GM12878 (cell line): Measurements from ENCODE around the gene SERPINE3.

Source experiments
- ATF2 ChIP-seq: IDR thresholded peaks from 2 replicates; pipeline ENCODE4 v1.6.1; 2012; ENCODE audit warnings: low read length, inconsistent platforms
- BHLHE40 ChIP-seq, 2 experiments: fragments of 450-650 bp in 1 of 2; IDR thresholded peaks; 2 replicates each; pipeline ENCODE4 v1.6.1; 2011 to 2017; ENCODE audit warnings: low read depth in 2 of 2, borderline replicate concordance in 1 of 2, improper control_type of control experiment in 1 of 2, low read length in 1 of 2, mild to moderate bottlenecking in 1 of 2
- CBX5 ChIP-seq: sonication (generic); IDR thresholded peaks from 2 replicates; pipeline ENCODE4 v1.6.1; 2016; ENCODE audit warnings: low read depth, moderate library complexity, mild to moderate bottlenecking, inconsistent platforms
- CTCF ChIP-seq, 3 experiments: IDR thresholded peaks in 2 of 3; conservative IDR thresholded peaks in 1 of 3; 2 replicates each; pipeline ENCODE4 v1.5.1; 2011; ENCODE audit warnings: low read depth in 3 of 3, low read length in 3 of 3, mild to moderate bottlenecking in 3 of 3, control low read depth in 2 of 3, moderate library complexity in 2 of 3, inconsistent platforms in 1 of 3, mixed read lengths in 1 of 3; ENCODE audit not compliant: control insufficient read depth in 2 of 3, insufficient read depth in 1 of 3; ENCODE audit errors: extremely low read depth in 1 of 3
- EGR1 ChIP-seq, 2 experiments: IDR thresholded peaks; 1 replicate in 1 of 2; 2 replicates in 1 of 2; pipeline ENCODE4 v1.6.1; 2011 to 2012; ENCODE audit warnings: low read depth in 2 of 2, low read length in 2 of 2, borderline replicate concordance in 1 of 2, mild to moderate bottlenecking in 1 of 2, moderate library complexity in 1 of 2
- EP300 ChIP-seq, 2 experiments: fragments of 150-350 bp in 1 of 2; IDR thresholded peaks; 2 replicates each; pipeline ENCODE4 v1.6.1; 2011 to 2012; ENCODE audit warnings: low read depth in 2 of 2, low read length in 2 of 2, borderline replicate concordance in 1 of 2, improper control_type of control experiment in 1 of 2, inconsistent platforms in 1 of 2; ENCODE audit not compliant: control insufficient read depth in 1 of 2
- FOS ChIP-seq: IDR thresholded peaks from 3 replicates; pipeline ENCODE4 v1.6.1; 2011; ENCODE audit warnings: borderline replicate concordance; ENCODE audit not compliant: insufficient read length; ENCODE audit errors: extremely low read depth
- NFIC ChIP-seq: IDR thresholded peaks from 2 replicates; pipeline ENCODE4 v1.6.1; 2012; ENCODE audit warnings: low read depth, mild to moderate bottlenecking, inconsistent platforms, low read length, moderate library complexity
- NRF1 ChIP-seq: conservative IDR thresholded peaks from 2 replicates; pipeline ENCODE4 v1.6.1; 2011; ENCODE audit warnings: mild to moderate bottlenecking, low read depth, low read length, improper control_type of control experiment
- POLR2AphosphoS5 ChIP-seq: IDR thresholded peaks from 2 replicates; pipeline ENCODE4 v1.6.1; 2011; ENCODE audit warnings: mild to moderate bottlenecking, low read length, inconsistent platforms
- RAD21 ChIP-seq: IDR thresholded peaks from 2 replicates; pipeline ENCODE4 v1.6.1; 2011; ENCODE audit warnings: mild to moderate bottlenecking, low read depth, low read length, moderate library complexity; ENCODE audit not compliant: insufficient read depth
- SMC3 ChIP-seq: IDR thresholded peaks from 2 replicates; pipeline ENCODE4 v1.6.1; 2011; ENCODE audit warnings: low read length, improper control_type of control experiment, borderline replicate concordance
- YY1 ChIP-seq: IDR thresholded peaks from 2 replicates; pipeline ENCODE4 v1.6.1; 2011; ENCODE audit warnings: low read depth, mild to moderate bottlenecking, low read length
- TF ChIP-seq, protein P1 (sequence below): fragments of 450-650 bp; conservative IDR thresholded peaks from 2 replicates; pipeline ENCODE4 v1.6.1; 2017; ENCODE audit warnings: mild to moderate bottlenecking, moderate library complexity

- TF ChIP-seq YY1 (no peak), EGR1 (IDR thresholded peaks at IDR 0.05; ENCODE audit: borderline replicate concordance in 1 of 2, low read depth in 2 of 2, low read length in 2 of 2) (no peak), RAD21 (no peak), CBX5 (no peak), CTCF (IDR thresholded peaks at IDR 0.05 in 2 of 3, conservative IDR thresholded peaks at IDR 0.05 in 1 of 3; ENCODE audit: control insufficient read depth in 2 of 3, extremely low read depth in 1 of 3, insufficient read depth in 1 of 3, low read depth in 3 of 3, low read length in 3 of 3) (no peak), NFIC (no peak), NRF1 (no peak), POLR2AphosphoS5 (no peak), EP300 (IDR thresholded peaks at IDR 0.05; ENCODE audit: borderline replicate concordance in 1 of 2, control insufficient read depth in 1 of 2, low read depth in 2 of 2, low read length in 2 of 2) (no peak), FOS (no peak), ATF2 (no peak), BHLHE40 (IDR thresholded peaks at IDR 0.05; ENCODE audit: borderline replicate concordance in 1 of 2, low read depth in 2 of 2, low read length in 1 of 2) (no peak), SMC3 (no peak)
- TF ChIP-seq, protein P1, sequence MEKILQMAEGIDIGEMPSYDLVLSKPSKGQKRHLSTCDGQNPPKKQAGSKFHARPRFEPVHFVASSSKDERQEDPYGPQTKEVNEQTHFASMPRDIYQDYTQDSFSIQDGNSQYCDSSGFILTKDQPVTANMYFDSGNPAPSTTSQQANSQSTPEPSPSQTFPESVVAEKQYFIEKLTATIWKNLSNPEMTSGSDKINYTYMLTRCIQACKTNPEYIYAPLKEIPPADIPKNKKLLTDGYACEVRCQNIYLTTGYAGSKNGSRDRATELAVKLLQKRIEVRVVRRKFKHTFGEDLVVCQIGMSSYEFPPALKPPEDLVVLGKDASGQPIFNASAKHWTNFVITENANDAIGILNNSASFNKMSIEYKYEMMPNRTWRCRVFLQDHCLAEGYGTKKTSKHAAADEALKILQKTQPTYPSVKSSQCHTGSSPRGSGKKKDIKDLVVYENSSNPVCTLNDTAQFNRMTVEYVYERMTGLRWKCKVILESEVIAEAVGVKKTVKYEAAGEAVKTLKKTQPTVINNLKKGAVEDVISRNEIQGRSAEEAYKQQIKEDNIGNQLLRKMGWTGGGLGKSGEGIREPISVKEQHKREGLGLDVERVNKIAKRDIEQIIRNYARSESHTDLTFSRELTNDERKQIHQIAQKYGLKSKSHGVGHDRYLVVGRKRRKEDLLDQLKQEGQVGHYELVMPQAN: no peak
Observed at GRCh38 chr13:51363625-51364024, 24.1 kb downstream of the SERPINE3 start.
